Mammary epithelial cell (primary cell): ENCODE results near the gene OR1K1.

ENCODE experiments used
- EZH2 ChIP-seq: IDR thresholded peaks from 2 replicates; pipeline ENCODE4 v1.6.1; 2012; ENCODE audit warnings: low read length, inconsistent platforms, borderline replicate concordance
- TF ChIP-seq, protein P1 (sequence below), 2 donors: IDR thresholded peaks in 1 of 2; conservative IDR thresholded peaks in 1 of 2; 2 replicates each; pipeline ENCODE4 v1.5.1; 2011 to 2012; ENCODE audit warnings: inconsistent platforms in 2 of 2, low read length in 2 of 2, mild to moderate bottlenecking in 2 of 2, control low read depth in 1 of 2, low read depth in 1 of 2; ENCODE audit not compliant: insufficient read depth in 1 of 2; ENCODE audit errors: extremely low read depth in 1 of 2

DNA sequence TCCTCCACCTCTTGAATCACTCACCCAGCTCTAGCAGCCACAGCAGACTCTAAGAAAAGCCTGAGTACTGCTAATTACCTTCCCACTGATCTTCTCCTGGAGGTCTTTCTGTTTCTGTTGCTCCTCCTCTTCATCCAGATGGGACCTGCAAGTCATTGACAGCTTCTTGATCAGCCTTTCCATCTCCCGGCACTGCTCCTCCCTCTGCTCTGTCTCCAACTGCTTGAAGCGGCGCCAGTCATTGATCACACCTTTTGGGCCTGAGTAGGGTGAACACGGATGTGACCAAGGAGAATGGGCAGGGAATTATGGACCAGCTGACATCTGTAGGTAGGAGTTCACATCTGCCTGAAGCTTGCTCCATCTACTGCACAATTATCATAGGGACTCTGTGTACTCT is 23.0 kb downstream of the OR1K1 start:
- TF ChIP-seq, protein P1, sequence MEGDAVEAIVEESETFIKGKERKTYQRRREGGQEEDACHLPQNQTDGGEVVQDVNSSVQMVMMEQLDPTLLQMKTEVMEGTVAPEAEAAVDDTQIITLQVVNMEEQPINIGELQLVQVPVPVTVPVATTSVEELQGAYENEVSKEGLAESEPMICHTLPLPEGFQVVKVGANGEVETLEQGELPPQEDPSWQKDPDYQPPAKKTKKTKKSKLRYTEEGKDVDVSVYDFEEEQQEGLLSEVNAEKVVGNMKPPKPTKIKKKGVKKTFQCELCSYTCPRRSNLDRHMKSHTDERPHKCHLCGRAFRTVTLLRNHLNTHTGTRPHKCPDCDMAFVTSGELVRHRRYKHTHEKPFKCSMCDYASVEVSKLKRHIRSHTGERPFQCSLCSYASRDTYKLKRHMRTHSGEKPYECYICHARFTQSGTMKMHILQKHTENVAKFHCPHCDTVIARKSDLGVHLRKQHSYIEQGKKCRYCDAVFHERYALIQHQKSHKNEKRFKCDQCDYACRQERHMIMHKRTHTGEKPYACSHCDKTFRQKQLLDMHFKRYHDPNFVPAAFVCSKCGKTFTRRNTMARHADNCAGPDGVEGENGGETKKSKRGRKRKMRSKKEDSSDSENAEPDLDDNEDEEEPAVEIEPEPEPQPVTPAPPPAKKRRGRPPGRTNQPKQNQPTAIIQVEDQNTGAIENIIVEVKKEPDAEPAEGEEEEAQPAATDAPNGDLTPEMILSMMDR (conservative IDR thresholded peaks at IDR 0.05 in 1 of 2, IDR thresholded peaks at IDR 0.05 in 1 of 2; ENCODE audit: extremely low read depth in 1 of 2, insufficient read depth in 1 of 2, low read depth in 1 of 2, low read length in 2 of 2), result no peak
- no peak for TF ChIP-seq EZH2
